Measurements from ENCODE around the gene ADAM15.

The ADAM15 gene

GRCh38 chr1:155022927-155023236 lies 28.2 kb upstream of the ADAM15 start:
- H3K4me2 ChIP-seq (ENCODE audit: low read length), result no peak overlapping the region
- H3K27me3 ChIP-seq (ENCODE audit: insufficient read depth, low read length), result 0 out of 2 replicates have a peak, but pooled peaks cover 3% of the 10 kb centered on the region
- no peaks in the 10 kb centered on the region for H3F3A ChIP-seq (ENCODE audit: insufficient read depth, low read length)
- peaks cover 3% of the 10 kb centered on the region for H3K4me1 ChIP-seq (ENCODE audit: insufficient read depth, low read length, severe bottlenecking)
- no peaks in the 10 kb centered on the region for H3K36me3 ChIP-seq (ENCODE audit: insufficient read depth, low read length)
- no peaks in the 10 kb centered on the region for H3K9me2 ChIP-seq (ENCODE audit: low read depth, low read length)
- H2AFZ ChIP-seq (ENCODE audit: low read length), result no peak overlapping the region
- no peaks in the 10 kb centered on the region for H4K20me1 ChIP-seq (ENCODE audit: insufficient read depth, low read length)
- no peak overlapping the region for H3K4me3 ChIP-seq (ENCODE audit: low read depth, low read length, poor library complexity, severe bottlenecking)
- TF ChIP-seq CTCF (IDR thresholded peaks at IDR 0.05; ENCODE audit: low read length) (no peak), EZH2 (IDR thresholded peaks at IDR 0.05; ENCODE audit: borderline replicate concordance, low read length) (no peak)
- H3K9ac ChIP-seq (ENCODE audit: low read length), result no peak overlapping the region
- H3K79me2 ChIP-seq (ENCODE audit: insufficient read depth, low read length), result no peaks in the 10 kb centered on the region
- no peak overlapping the region for H3K27ac ChIP-seq (ENCODE audit: low read depth, low read length, poor library complexity, severe bottlenecking)
- no peaks in the 10 kb centered on the region for H3K9me3 ChIP-seq (ENCODE audit: low read length)

- no peak overlapping the region for H3K9ac ChIP-seq (ENCODE audit: low read length)
- no peaks in the 10 kb centered on the region for H3F3A ChIP-seq (ENCODE audit: insufficient read depth, low read length)
- H3K79me2 ChIP-seq (ENCODE audit: insufficient read depth, low read length), result no peaks in the 10 kb centered on the region
- H3K27me3 ChIP-seq (ENCODE audit: insufficient read depth, low read length), result 0 out of 2 replicates have a peak, but pooled peaks cover 3% of the 10 kb centered on the region
- H4K20me1 ChIP-seq (ENCODE audit: insufficient read depth, low read length), result no peaks in the 10 kb centered on the region
- no peaks in the 10 kb centered on the region for H3K9me2 ChIP-seq (ENCODE audit: low read depth, low read length)
- H2AFZ ChIP-seq (ENCODE audit: low read length), result no peak overlapping the region
- no peak overlapping the region for H3K4me2 ChIP-seq (ENCODE audit: low read length)
- H3K27ac ChIP-seq (ENCODE audit: low read depth, low read length, poor library complexity, severe bottlenecking), result no peak overlapping the region
- no peaks in the 10 kb centered on the region for H3K9me3 ChIP-seq (ENCODE audit: low read length)
- H3K4me3 ChIP-seq (ENCODE audit: low read depth, low read length, poor library complexity, severe bottlenecking), result no peak overlapping the region
- H3K36me3 ChIP-seq (ENCODE audit: insufficient read depth, low read length), result no peaks in the 10 kb centered on the region
- H3K4me1 ChIP-seq (ENCODE audit: insufficient read depth, low read length, severe bottlenecking), result no peaks in the 10 kb centered on the region
- no peak for TF ChIP-seq EZH2 (IDR thresholded peaks at IDR 0.05; ENCODE audit: borderline replicate concordance, low read length)
- TF ChIP-seq CTCF (IDR thresholded peaks at IDR 0.05; ENCODE audit: low read length), result no peak
Observed at GRCh38 chr1:155023627-155024026, 27.5 kb upstream of the ADAM15 start.

GRCh38 chr1:155024315-155024714 lies 26.8 kb upstream of the ADAM15 start:
- Histone ChIP-seq H2AFZ (ENCODE audit: low read length) (no peak overlapping the region), H3K9me3 (ENCODE audit: low read length) (no peaks in the 10 kb centered on the region), H3K79me2 (ENCODE audit: insufficient read depth, low read length) (no peaks in the 10 kb centered on the region), H3F3A (ENCODE audit: insufficient read depth, low read length) (no peaks in the 10 kb centered on the region), H3K9me2 (ENCODE audit: low read depth, low read length) (no peaks in the 10 kb centered on the region), H3K27ac (ENCODE audit: low read depth, low read length, poor library complexity, severe bottlenecking) (no peak overlapping the region), H3K9ac (ENCODE audit: low read length) (no peak overlapping the region), H3K4me2 (ENCODE audit: low read length) (no peak overlapping the region), H3K4me1 (ENCODE audit: insufficient read depth, low read length, severe bottlenecking) (no peaks in the 10 kb centered on the region), H3K36me3 (ENCODE audit: insufficient read depth, low read length) (no peaks in the 10 kb centered on the region), H3K4me3 (ENCODE audit: low read depth, low read length, poor library complexity, severe bottlenecking) (no peak overlapping the region), H4K20me1 (ENCODE audit: insufficient read depth, low read length) (no peaks in the 10 kb centered on the region), H3K27me3 (ENCODE audit: insufficient read depth, low read length) (0 out of 2 replicates have a peak, but pooled peaks cover 3% of the 10 kb centered on the region)
- TF ChIP-seq EZH2 (IDR thresholded peaks at IDR 0.05; ENCODE audit: borderline replicate concordance, low read length) (no peak), CTCF (IDR thresholded peaks at IDR 0.05; ENCODE audit: low read length) (no peak)

All from OCI-LY1 (cell line).